Astrocyte (in vitro differentiated cells and primary cell): ENCODE results near the gene RFC1. TPM values are rescaled to one million over a fixed set of nuclear protein-coding genes. Genes with fewer than 3 reads are reported as not detected.
"Not testable (repeated sequence)": the region's sequence is repeated elsewhere in the genome, so short reads cannot be mapped to it uniquely, and the experiment has no call there.

Experiments
- DNase-seq: peaks from one replicate; pipeline ENCODE4 v3.0.0-alpha.2; 2010; ENCODE audit warnings: low read depth
- FAIRE-seq: peaks from 2 replicates; lab custom pipeline; 2011; peaks lifted over from hg19 to GRCh38; lab: Jason Lieb, UNC
- H2AFZ ChIP-seq: 2 replicates; pipeline ENCODE4 v1.6.0; 2012; ENCODE audit warnings: low read depth, low read length, inconsistent platforms
- H3K27ac ChIP-seq: 2 replicates; pipeline ENCODE4 v1.5.1; 2011; ENCODE audit warnings: low read depth, low read length, inconsistent platforms
- H3K27me3 ChIP-seq: 2 replicates; pipeline ENCODE4 v1.6.0; 2011; ENCODE audit warnings: low read length, inconsistent platforms; ENCODE audit not compliant: insufficient read depth
- H3K36me3 ChIP-seq: 2 replicates; pipeline ENCODE4 v1.5.1; 2011; ENCODE audit warnings: low read length, inconsistent platforms; ENCODE audit not compliant: insufficient read depth
- H3K4me1 ChIP-seq: 2 replicates; pipeline ENCODE4 v1.5.1; 2011; ENCODE audit warnings: low read length, inconsistent platforms; ENCODE audit not compliant: insufficient read depth
- H3K4me2 ChIP-seq: 2 replicates; pipeline ENCODE4 v1.6.0; 2012; ENCODE audit warnings: low read length, inconsistent platforms
- H3K4me3 ChIP-seq: 2 replicates; pipeline ENCODE4 v1.5.1; 2011; ENCODE audit warnings: low read depth, mild to moderate bottlenecking, low read length, inconsistent platforms; ENCODE audit not compliant: insufficient read depth
- H3K79me2 ChIP-seq: 2 replicates; pipeline ENCODE4 v1.6.0; 2012; ENCODE audit warnings: mild to moderate bottlenecking, low read length, inconsistent platforms; ENCODE audit not compliant: insufficient read depth
- H3K9ac ChIP-seq: 2 replicates; pipeline ENCODE4 v1.6.0; 2012; ENCODE audit warnings: mild to moderate bottlenecking, low read length, inconsistent platforms
- H3K9me3 ChIP-seq: 2 replicates; pipeline ENCODE4 v1.5.1; 2012; ENCODE audit warnings: low read depth, mild to moderate bottlenecking, low read length, inconsistent platforms; ENCODE audit not compliant: insufficient read depth
- H4K20me1 ChIP-seq: 2 replicates; pipeline ENCODE4 v1.6.0; 2012; ENCODE audit warnings: low read length, inconsistent platforms; ENCODE audit not compliant: insufficient read depth
- H3K27ac Mint-ChIP-seq: one replicate; pipeline ENCODE4 v1.8.0; 2021; ENCODE audit warnings: mild to moderate bottlenecking, mixed read lengths; ENCODE audit not compliant: unreplicated experiment
- H3K27me3 Mint-ChIP-seq: one replicate; pipeline ENCODE4 v1.8.0; 2021; ENCODE audit warnings: low read depth, mixed read lengths; ENCODE audit not compliant: unreplicated experiment
- H3K36me3 Mint-ChIP-seq: one replicate; pipeline ENCODE4 v1.8.0; 2021; ENCODE audit warnings: low read depth, mixed read lengths; ENCODE audit not compliant: unreplicated experiment
- H3K4me1 Mint-ChIP-seq: one replicate; pipeline ENCODE4 v1.8.0; 2021; ENCODE audit warnings: low read depth, mixed read lengths; ENCODE audit not compliant: unreplicated experiment
- H3K4me3 Mint-ChIP-seq: one replicate; pipeline ENCODE4 v1.8.0; 2021; ENCODE audit warnings: mild to moderate bottlenecking, moderate library complexity, mixed read lengths; ENCODE audit not compliant: unreplicated experiment
- H3K9me3 Mint-ChIP-seq: one replicate; pipeline ENCODE4 v1.8.0; 2021; ENCODE audit warnings: mild to moderate bottlenecking, mixed read lengths; ENCODE audit not compliant: unreplicated experiment
- CTCF ChIP-seq: IDR thresholded peaks from 2 replicates; pipeline ENCODE4 v1.5.1; 2011; ENCODE audit warnings: low read depth, mild to moderate bottlenecking, inconsistent platforms, low read length, moderate library complexity; ENCODE audit not compliant: insufficient read depth
- EZH2 ChIP-seq: IDR thresholded peaks from 2 replicates; pipeline ENCODE4 v1.6.1; 2012; ENCODE audit warnings: mild to moderate bottlenecking, low read length, inconsistent platforms; ENCODE audit not compliant: insufficient read depth
- total RNA-seq: library from RNA; stranded (reverse); gene quantifications from 2 replicates; pipeline ENCODE4 v1.2.1, GENCODE V29; 2021

The RFC1 gene
- total RNA-seq, 1 donor from 2014 or later = 32.7 TPM

- H3K27ac Mint-ChIP-seq = no peak overlapping the region
- H3K9me3 ChIP-seq = no peaks in the 10 kb centered on the region
- no peak for DNase-seq
- no peaks in the 10 kb centered on the region for H3K27me3 ChIP-seq
- no peaks in the 10 kb centered on the region for H3K4me1 Mint-ChIP-seq
- no peaks in the 10 kb centered on the region for H3K9me3 Mint-ChIP-seq
- no peak overlapping the region for H2AFZ ChIP-seq
- no peaks in the 10 kb centered on the region for H3K36me3 ChIP-seq
- no peak overlapping the region for H3K9ac ChIP-seq
- no peak overlapping the region for H3K27ac ChIP-seq
- no peaks in the 10 kb centered on the region for H4K20me1 ChIP-seq
- H3K4me2 ChIP-seq = no peak overlapping the region
- H3K4me3 Mint-ChIP-seq = no peak overlapping the region
- TF ChIP-seq EZH2 (no peak), CTCF (no peak)
- H3K36me3 Mint-ChIP-seq = no peaks in the 10 kb centered on the region
- no peaks in the 10 kb centered on the region for H3K79me2 ChIP-seq
- H3K4me3 ChIP-seq = no peak overlapping the region
- no peaks in the 10 kb centered on the region for H3K4me1 ChIP-seq
- H3K27me3 Mint-ChIP-seq = peaks cover 5% of the 10 kb centered on the region
- FAIRE-seq = no peak
Observed at GRCh38 chr4:39383690-39384089, 17.5 kb upstream of the RFC1 start.

- Histone ChIP-seq H3K4me3 (no peak overlapping the region), H3K79me2 (no peaks in the 10 kb centered on the region), H3K9me3 (no peaks in the 10 kb centered on the region), H3K36me3 (no peaks in the 10 kb centered on the region), H4K20me1 (no peaks in the 10 kb centered on the region), H3K27ac (no peak overlapping the region), H3K4me2 (no peak overlapping the region), H2AFZ (no peak overlapping the region), H3K9ac (no peak overlapping the region), H3K27me3 (no peaks in the 10 kb centered on the region), H3K4me1 (no peaks in the 10 kb centered on the region)
- Mint-ChIP-seq H3K4me3 (no peak overlapping the region), H3K27me3 (peaks cover 3% of the 10 kb centered on the region), H3K9me3 (peaks cover 8% of the 10 kb centered on the region), H3K4me1 (no peaks in the 10 kb centered on the region), H3K27ac (no peak overlapping the region), H3K36me3 (no peaks in the 10 kb centered on the region)
- DNase-seq (no peak), FAIRE-seq (no peak)
- TF ChIP-seq CTCF (no peak), EZH2 (no peak)
Observed at GRCh38 chr4:39375478-39375877, 9.3 kb upstream of the RFC1 start.

GRCh38 chr4:39371209-39371608 lies 5.0 kb upstream of the RFC1 start:
- FAIRE-seq, H3K27me3 Mint-ChIP-seq, H3K4me3 ChIP-seq, H3K36me3 ChIP-seq, H3K27ac Mint-ChIP-seq, H3K9me3 ChIP-seq, H3K36me3 Mint-ChIP-seq, H3K27ac ChIP-seq, H3K9ac ChIP-seq, H3K4me1 Mint-ChIP-seq, H3K27me3 ChIP-seq, DNase-seq, H3K4me3 Mint-ChIP-seq, H3K4me1 ChIP-seq, H3K4me2 ChIP-seq, H4K20me1 ChIP-seq, H3K79me2 ChIP-seq, H2AFZ ChIP-seq: not testable (repeated sequence)
- peaks cover 14% of the 10 kb centered on the region for H3K9me3 Mint-ChIP-seq
